ES-I3 (cell line): ENCODE measurements around the gene RAPGEF3.

Experiments
- H3K36me3 ChIP-seq: 2 replicates; pipeline ENCODE4 v1.6.1; 2013; ENCODE audit warnings: mild to moderate bottlenecking, low read length, control low read depth, moderate library complexity; ENCODE audit not compliant: insufficient read depth
- H3K4me1 ChIP-seq: 2 replicates; pipeline ENCODE4 v1.6.1; 2013; ENCODE audit warnings: mild to moderate bottlenecking, control low read depth, low read length; ENCODE audit not compliant: insufficient read depth
- H3K9ac ChIP-seq: 2 replicates; pipeline ENCODE4 v1.6.1; 2013; ENCODE audit warnings: low read depth, mild to moderate bottlenecking, low read length, moderate library complexity
- H3K9me3 ChIP-seq: 2 replicates; pipeline ENCODE4 v1.6.1; 2013; ENCODE audit warnings: mild to moderate bottlenecking, low read length, moderate library complexity; ENCODE audit not compliant: control insufficient read depth, insufficient read depth

RAPGEF3 gene

DNA sequence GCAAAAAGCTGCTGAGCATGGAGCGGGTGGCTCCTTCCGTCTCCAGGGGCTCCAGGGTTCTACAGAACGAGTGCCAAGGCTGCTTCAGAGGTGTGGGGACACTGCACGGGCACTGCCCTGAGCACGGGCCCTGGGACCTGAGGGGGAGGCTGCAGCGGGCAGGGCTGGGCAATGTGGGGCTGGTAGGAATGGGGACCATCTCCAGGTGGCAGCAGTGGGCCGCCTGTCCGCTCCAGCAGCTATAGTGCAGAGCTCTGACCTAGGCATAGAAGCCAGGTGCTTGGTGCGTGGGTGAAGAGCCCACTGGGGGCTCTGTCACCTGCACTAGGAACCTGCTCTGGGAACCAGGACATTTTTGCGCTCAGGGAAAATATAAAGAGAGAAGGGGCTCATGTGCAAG, 38.8 kb upstream of the RAPGEF3 start:
- Histone ChIP-seq H3K9me3 (no peaks in the 10 kb centered on the region), H3K4me1 (peaks cover 7% of the 10 kb centered on the region; the same call in 1 of the 2 replicates), H3K36me3 (peaks cover 11% of the 10 kb centered on the region), H3K9ac (no peak overlapping the region)

DNA sequence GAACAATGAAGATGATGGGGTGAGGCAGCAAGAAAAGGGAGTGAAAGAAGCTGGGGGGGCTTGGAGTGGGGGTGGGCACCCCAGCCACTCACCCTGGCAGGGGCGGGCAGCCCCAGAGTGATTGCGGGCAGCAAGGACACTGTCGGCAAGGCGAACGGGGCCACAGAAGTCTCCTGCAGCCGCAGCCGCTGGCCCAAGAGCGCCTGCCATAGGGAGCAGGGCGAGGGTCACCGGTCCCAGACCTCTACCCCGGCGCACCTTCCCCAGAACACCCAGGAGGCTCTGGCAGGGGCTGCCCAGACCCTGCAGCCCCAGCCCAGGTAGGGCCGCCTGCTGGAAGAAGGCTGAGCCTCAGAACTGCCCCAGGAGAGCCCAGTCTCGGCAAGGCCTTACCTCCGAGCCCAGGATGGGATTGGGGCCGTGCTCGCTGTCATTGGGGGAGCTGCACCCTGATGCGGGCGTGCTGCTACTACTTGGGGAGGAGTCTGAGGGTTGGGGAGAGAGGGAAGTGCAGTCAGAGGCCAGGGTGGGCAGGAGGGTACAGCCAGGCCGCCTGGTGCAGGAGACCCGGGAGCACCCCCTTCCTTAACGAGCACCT, 37.2 kb upstream of the RAPGEF3 start:
- H3K36me3 ChIP-seq, result peaks cover 13% of the 10 kb centered on the region
- H3K9ac ChIP-seq, result no peak overlapping the region
- no peaks in the 10 kb centered on the region for H3K4me1 ChIP-seq
- H3K9me3 ChIP-seq, result no peaks in the 10 kb centered on the region

DNA sequence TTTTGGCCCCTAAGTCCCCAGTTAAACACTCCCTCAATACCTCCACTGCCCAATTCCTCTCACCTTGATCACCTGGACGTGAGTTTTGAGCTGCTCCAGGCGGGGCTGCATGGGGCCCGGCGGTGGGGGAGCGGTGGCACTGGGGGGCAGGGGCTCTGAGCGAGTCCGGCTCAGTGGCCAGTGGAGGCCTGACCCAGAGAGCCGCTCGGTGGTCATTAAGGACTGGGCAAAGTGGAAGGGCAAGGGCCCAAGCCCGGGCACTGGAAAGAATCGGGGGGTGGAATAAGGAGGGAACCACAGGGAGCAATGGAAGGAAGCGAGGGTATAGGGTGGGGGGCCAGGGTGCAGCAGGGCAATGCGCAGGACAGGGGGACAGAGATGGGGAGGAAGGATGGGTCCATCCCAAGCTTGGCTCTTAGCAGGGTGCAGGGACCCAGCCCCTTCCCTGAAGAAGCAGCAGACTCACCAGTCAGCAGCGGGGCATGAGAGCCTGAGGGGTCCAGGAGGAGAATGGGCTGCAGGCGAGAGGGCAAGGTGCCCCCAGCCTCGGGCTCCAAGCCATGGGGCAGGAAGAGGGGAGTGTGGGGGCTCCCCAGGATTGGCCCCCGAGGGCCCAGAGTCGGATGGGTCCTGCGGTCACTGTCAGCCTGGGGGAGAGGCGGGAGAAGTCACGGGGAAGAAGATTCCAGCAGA, 36.6 kb upstream of the RAPGEF3 start:
- H3K9me3 ChIP-seq, result no peaks in the 10 kb centered on the region
- no peaks in the 10 kb centered on the region for H3K4me1 ChIP-seq
- H3K9ac ChIP-seq, result no peak overlapping the region
- peaks cover 13% of the 10 kb centered on the region for H3K36me3 ChIP-seq

DNA sequence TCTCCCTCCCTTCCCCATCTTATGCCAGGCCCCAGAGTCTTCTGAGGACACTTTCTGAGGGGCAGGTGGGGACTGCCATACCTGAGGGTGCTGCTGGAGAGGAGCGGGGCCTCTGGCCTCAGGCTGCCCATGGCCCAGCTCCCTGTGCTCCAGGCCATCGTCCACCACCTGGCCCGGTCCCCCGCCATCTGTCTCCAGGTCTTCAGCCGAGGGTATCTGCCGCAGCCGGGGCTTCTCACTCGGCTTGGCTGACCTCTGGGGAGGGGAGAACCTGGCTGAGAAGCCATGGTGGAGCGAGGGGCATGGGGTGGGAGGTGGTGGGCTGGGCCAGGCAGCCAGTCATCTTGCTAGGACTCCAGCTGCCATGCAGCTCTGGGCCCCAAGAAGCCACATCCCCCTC, 36.0 kb upstream of the RAPGEF3 start:
- H3K9me3 ChIP-seq, result no peaks in the 10 kb centered on the region
- no peak overlapping the region for H3K9ac ChIP-seq
- no peaks in the 10 kb centered on the region for H3K4me1 ChIP-seq
- H3K36me3 ChIP-seq, result peaks cover 13% of the 10 kb centered on the region

DNA sequence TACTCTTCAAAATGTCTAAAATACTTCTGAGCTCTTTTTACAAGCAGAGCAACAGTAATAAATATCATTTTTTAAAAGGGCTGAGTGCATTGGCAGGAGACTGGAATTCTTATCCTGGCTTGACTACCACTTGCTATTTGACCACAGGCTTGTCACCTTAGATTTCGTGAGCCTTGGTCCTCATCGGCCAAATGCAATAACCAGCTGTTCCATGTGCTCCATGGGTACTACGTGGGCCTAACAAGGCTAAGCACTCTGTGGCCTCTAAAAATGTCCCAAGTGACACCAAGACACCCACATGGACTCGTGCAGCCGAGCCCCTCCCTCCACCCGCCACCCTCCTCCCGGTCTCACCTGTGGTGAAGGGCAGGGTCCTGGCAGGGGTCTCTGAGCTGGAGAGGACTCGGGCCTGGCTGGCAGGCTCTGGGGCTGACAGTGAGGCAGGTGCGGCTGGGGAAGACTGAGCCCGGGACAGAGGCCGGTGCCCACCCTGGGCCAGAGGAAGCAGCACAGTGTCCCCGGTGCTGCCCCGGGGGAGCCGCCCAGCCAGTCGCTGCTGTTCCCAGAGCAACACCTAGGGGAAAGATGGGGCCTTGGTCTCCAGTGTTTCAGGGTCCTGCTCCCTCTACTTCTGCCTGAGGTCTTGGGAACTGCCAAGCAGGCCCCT, 34.5 kb upstream of the RAPGEF3 start:
- H3K36me3 ChIP-seq, result peaks cover 13% of the 10 kb centered on the region
- no peak overlapping the region for H3K9ac ChIP-seq
- no peaks in the 10 kb centered on the region for H3K9me3 ChIP-seq
- no peaks in the 10 kb centered on the region for H3K4me1 ChIP-seq

DNA sequence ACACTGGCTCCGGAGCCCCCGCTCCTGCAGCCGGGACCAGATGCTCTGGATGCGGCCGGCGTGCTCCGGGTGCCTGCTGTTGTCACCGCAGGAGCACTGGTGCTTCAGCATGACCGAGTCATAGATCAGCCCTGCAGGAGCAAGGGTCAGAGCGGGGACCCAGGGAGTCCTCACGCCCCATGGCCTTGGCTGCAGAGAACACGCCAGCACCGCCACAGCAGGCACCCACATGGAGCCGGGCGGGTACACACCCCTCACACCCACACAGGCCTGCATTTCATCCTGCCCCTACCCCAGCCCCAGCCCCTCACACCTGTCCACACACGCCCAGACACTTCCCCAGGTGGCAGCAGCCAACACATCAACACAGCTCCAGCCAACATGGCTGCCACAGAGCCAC, 33.2 kb upstream of the RAPGEF3 start:
- Histone ChIP-seq H3K4me1 (no peaks in the 10 kb centered on the region), H3K9ac (no peak overlapping the region), H3K36me3 (peaks cover 15% of the 10 kb centered on the region), H3K9me3 (no peaks in the 10 kb centered on the region)

DNA sequence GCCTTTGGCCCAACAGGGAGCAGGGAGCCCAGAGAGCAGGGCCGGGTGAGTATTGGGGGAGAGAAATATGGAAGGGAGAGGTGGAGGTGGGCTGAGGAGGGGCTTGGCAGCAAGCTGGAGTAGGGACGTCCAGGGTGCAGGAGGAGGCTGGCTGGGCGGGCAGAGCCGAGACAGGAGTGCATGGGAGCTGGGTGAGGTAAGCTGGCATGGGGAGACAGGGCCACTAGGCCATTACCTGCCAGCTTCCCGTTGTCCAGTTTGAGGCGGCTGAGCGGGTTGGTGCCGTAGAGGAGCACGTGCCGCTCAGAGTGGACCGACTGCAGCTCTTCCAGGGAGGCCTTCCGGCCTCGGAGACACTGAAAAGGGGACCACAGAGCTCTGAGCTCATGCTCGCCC, 32.7 kb upstream of the RAPGEF3 start:
- Histone ChIP-seq H3K9ac (no peak overlapping the region), H3K4me1 (no peaks in the 10 kb centered on the region), H3K9me3 (no peaks in the 10 kb centered on the region), H3K36me3 (peaks cover 20% of the 10 kb centered on the region)

DNA sequence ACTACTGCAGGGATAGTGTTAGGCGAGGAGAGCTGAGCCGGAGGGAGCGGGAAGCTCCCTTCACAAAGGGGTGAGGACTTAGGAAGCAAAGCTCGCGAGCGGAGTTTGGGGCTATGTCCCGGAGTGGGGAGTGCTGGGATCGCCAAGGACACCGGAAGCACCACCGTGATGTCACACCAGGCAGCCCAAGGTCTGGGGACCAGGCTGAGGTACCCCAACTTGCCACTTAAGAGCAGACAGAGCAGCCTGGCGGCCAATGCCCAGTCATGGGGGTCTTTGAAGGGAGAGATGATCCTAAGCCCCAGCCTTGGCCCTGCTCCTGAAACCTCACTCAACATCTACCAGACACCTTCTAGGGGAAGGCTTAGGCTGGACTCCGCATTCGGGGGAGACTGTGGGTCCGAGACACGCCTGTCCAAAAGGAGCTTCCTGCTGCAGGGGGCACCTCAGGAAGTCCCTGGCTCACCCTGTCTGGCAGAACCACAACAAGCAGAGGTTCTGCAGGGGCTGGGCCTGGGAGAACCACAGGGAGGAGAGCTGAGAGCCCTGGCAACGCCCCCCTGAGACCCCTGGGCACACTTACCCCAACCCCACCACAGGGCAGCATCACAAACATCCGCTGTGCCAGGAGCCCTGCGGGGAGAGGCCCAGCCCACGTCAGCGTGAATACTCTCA, 32.1 kb upstream of the RAPGEF3 start:
- H3K4me1 ChIP-seq, result no peaks in the 10 kb centered on the region
- H3K9ac ChIP-seq, result no peak overlapping the region
- peaks cover 20% of the 10 kb centered on the region for H3K36me3 ChIP-seq
- H3K9me3 ChIP-seq, result no peaks in the 10 kb centered on the region

DNA sequence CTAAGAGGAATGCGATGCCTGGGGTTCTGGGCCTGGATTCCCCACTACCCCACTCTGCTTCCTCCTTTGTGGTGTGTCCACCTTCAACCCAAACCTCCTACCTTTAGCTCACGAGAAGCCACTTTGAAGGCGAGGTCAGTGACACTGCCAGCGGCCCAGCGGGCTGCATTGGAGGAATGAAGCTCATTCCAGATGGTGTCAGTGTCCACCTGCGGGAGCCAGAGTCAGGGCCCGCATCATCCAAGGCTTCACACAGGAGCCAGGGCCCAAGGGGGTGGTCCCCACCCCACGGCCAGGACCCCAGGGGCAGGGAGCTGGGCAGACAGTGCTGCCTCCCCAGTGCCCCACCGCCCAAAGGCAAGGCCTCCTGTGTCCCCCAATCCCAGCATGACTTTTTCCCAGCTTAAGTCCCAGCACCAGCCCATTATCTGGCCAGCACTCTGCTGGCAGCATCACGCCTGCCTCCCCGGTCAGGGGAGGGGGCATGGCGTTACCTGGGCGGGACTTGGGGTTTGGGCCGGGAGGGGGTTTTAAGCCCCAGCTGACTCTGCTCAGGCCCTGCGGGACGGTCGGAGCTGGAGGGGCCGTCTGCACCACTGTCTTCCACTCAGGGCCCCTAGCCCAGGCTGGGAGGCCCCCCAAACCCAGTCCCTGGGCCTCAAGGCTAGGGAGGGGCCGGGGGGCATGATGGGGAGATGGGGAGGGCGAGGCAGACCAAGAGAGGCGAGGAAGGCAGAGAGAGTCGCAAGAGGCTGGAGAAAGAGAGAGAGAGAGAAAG, 31.2 kb upstream of the RAPGEF3 start:
- no peaks in the 10 kb centered on the region for H3K4me1 ChIP-seq
- no peak overlapping the region for H3K9ac ChIP-seq
- H3K9me3 ChIP-seq, result no peaks in the 10 kb centered on the region
- peaks cover 20% of the 10 kb centered on the region for H3K36me3 ChIP-seq

DNA sequence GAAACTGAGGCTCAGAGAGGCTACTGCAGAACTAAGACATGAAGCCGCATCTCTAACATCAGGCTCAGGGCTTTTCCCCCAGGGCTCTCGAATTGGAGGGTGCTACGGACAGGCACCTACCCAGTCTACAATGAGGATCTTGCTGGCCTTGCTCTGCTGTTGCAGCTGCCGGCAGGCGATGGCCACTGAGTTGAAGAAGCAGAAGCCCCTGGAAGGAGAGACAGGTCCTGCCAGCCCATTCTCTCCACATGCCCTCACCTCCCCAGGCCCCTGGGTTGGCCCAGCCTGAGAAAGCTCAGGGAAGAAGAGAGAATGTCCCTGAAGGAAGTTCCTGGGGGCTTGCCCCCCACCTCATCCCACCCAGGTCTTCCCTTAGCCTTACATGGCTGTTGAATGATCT, 30.5 kb upstream of the RAPGEF3 start:
- Histone ChIP-seq H3K9ac (no peak overlapping the region), H3K9me3 (no peaks in the 10 kb centered on the region), H3K36me3 (peaks cover 15% of the 10 kb centered on the region), H3K4me1 (no peaks in the 10 kb centered on the region)

DNA sequence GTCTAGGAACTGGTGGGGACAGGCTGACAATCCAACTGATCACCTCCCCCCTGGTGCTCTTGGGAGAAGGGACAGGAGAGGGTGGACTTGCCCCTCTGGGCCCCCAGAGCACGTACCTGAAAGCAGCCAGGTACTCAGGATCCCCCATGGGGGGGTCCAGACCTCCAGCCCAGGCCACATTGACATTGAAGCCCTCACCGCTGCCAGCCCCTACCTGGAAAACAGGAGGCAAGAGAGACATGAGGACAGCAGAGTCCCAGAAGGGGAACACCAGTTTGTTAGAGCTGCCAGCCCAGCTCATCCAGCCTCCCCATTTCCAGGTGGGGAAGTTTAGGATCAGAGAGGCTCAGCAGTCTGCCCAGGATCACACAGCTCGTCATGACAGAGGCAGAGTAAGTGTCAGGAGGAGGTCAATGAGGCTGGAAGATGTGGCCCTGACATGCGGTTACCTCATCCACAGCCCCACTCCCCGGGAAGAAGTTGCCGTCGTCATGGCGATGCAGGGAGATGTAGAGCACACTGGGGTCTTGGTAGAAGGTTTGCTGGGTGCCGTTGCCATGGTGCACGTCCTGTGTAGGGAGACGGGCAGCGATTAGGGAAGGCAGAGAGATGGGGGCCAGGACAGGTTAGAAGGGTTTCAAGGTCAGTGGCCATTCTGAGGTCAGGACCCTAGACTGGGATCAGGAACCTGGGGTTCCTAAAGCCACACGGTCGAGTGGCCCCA, 29.1 kb upstream of the RAPGEF3 start:
- H3K36me3 ChIP-seq, result peaks cover 12% of the 10 kb centered on the region
- H3K9me3 ChIP-seq, result no peaks in the 10 kb centered on the region
- H3K4me1 ChIP-seq, result no peaks in the 10 kb centered on the region
- H3K9ac ChIP-seq, result no peak overlapping the region

DNA sequence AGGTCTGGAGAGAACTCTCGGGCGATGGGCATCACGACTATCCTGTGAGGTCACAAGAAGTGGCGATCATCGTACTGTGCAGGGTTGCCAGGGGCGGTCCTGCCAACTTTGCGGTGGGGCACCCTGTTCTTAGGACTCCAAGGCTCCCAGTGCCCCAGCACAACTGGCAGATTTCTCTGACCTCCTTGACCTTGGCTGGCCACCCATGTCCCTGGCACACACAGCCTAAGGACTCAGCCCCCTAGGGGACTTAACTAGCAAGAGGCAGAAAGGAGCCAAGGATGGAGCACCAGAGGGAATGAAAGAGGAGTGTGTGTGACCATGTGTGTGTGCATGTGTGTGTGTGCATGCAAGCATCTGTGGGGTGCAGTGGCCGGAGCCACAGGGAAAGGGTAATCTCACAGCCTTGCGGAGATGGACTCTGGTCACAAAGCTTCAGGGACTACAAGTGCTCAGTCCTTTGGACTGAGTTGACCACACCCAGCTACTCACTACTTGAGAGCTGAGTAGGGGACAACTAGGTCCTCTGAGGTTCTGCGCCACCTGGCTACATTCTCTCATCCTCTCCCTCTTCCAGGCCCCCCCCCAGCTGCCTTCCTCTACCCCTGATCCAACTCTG, 28.1 kb upstream of the RAPGEF3 start:
- no peaks in the 10 kb centered on the region for H3K4me1 ChIP-seq
- H3K9me3 ChIP-seq, result no peaks in the 10 kb centered on the region
- peaks cover 7% of the 10 kb centered on the region for H3K36me3 ChIP-seq
- H3K9ac ChIP-seq, result no peak overlapping the region

DNA sequence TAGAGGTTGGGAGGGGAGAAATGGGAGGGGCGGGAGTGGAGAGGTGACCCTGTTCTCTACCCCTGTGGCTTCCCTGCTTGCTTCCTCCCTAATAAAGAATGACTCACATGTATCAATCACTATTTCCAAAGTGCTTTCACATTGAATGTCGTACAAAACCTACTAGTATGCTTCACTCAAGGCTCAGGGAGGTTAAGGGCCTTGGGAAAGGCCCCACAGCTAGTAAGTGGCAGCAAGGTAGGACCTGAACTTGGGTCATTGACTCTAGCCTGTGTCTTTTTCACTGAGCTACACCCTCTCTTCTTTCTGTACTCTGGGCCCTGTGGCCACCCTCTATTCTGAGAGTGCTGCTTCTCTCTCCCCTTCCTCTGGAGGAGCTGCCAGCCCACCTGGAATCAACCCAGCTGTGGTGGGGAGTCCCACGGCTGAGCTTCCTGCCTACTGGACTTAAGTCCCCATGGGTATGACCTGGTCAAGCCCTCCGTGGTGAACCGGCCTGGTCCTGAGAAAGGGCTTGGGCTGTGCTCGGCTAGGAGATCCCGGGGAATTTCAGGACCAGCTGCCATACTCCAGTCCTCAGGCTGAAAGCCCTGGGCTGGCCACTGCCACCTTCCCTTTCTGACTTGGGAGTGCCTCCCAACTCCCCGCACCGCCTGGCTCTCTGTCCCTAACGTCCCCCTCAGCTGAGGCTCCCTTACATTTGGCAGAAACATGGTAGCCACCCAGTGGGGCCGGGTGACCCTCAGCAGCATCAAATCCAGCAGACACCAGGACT, 27.4 kb upstream of the RAPGEF3 start:
- peaks cover 7% of the 10 kb centered on the region for H3K36me3 ChIP-seq
- H3K9me3 ChIP-seq, result no peaks in the 10 kb centered on the region
- no peaks in the 10 kb centered on the region for H3K4me1 ChIP-seq
- H3K9ac ChIP-seq, result no peak overlapping the region
